HepG2 (cell line): ENCODE data around the gene AGT. TPM values are rescaled to one million over a fixed set of nuclear protein-coding genes. Genes with fewer than 3 reads are reported as not detected.
A peak's percentile ranks its signal among the peaks of the same experiment; 100 is the strongest.

Source experiments
- ARID5B ChIP-seq: IDR thresholded peaks from 2 replicates; pipeline ENCODE4 v1.4.0; 2020; ENCODE audit warnings: mild to moderate bottlenecking, missing genetic modification reagents
- ATF7 ChIP-seq, 2 experiments: fragments of 450-650 bp in 1 of 2; sonication (generic) in 1 of 2; formaldehyde crosslinking in 1 of 2; IDR thresholded peaks; 2 replicates each; pipeline versions ENCODE4 v1.4.0 to v1.6.1; 2016 to 2020; ENCODE audit warnings: antibody characterized with exemption in 1 of 2, mild to moderate bottlenecking in 1 of 2, missing genetic modification reagents in 1 of 2
- FOXK1 ChIP-seq: sonication (generic); formaldehyde crosslinking; IDR thresholded peaks from 2 replicates; pipeline ENCODE4 v1.4.0; 2020; ENCODE audit warnings: low read depth, missing genetic modification reagents, borderline replicate concordance
- FOXP4 ChIP-seq: sonication (generic); formaldehyde crosslinking; IDR thresholded peaks from 2 replicates; pipeline ENCODE4 v1.4.0; 2020; ENCODE audit warnings: missing genetic modification reagents
- HOXD1 ChIP-seq: sonication (generic); formaldehyde crosslinking; IDR thresholded peaks from 2 replicates; pipeline ENCODE4 v1.5.0; 2020; ENCODE audit warnings: missing genetic modification reagents
- MXI1 ChIP-seq: IDR thresholded peaks from 3 replicates; pipeline ENCODE4 v1.6.1; 2012; ENCODE audit warnings: low read depth, low read length, inconsistent platforms, borderline replicate concordance
- POLR2AphosphoS2 ChIP-seq: IDR thresholded peaks from 2 replicates; pipeline ENCODE4 v1.6.1; 2011; ENCODE audit warnings: low read depth, low read length, improper control_type of control experiment
- RARA ChIP-seq: IDR thresholded peaks from 2 replicates; pipeline ENCODE4 v1.6.1; 2016; ENCODE audit warnings: missing genetic modification reagents, missing compliant biosample characterization
- SALL2 ChIP-seq: sonication (generic); formaldehyde crosslinking; IDR thresholded peaks from 2 replicates; pipeline ENCODE4 v1.8.1; 2023; ENCODE audit warnings: mild to moderate bottlenecking, missing genetic modification reagents, inconsistent platforms
- SOX5 ChIP-seq: IDR thresholded peaks from 2 replicates; pipeline ENCODE4 v1.6.1; 2016; ENCODE audit warnings: borderline replicate concordance
- THRA ChIP-seq: sonication (generic); formaldehyde crosslinking; IDR thresholded peaks from 2 replicates; pipeline ENCODE4 v1.4.0; 2020; ENCODE audit warnings: missing genetic modification reagents, borderline replicate concordance
- ZNF232 ChIP-seq: sonication (generic); formaldehyde crosslinking; IDR thresholded peaks from 2 replicates; pipeline ENCODE4 v1.4.0; 2020; ENCODE audit warnings: missing genetic modification reagents, borderline replicate concordance
- ZNF24 ChIP-seq: fragments of 450-650 bp; IDR thresholded peaks from 2 replicates; pipeline ENCODE4 v1.6.1; 2017; ENCODE audit warnings: antibody characterized with exemption, mild to moderate bottlenecking
- ZNF574 ChIP-seq: sonication (generic); formaldehyde crosslinking; IDR thresholded peaks from 2 replicates; pipeline ENCODE4 v1.4.0; 2020; ENCODE audit warnings: missing genetic modification reagents
- ZNF747 ChIP-seq: sonication (generic); formaldehyde crosslinking; IDR thresholded peaks from 2 replicates; pipeline ENCODE4 v1.8.1; 2023; ENCODE audit warnings: missing genetic modification reagents, mild to moderate bottlenecking, borderline replicate concordance
- ZNF777 ChIP-seq: sonication (generic); formaldehyde crosslinking; IDR thresholded peaks from 2 replicates; pipeline ENCODE4 v1.4.0; 2020; ENCODE audit warnings: missing genetic modification reagents
- ZNF850 ChIP-seq: sonication (generic); formaldehyde crosslinking; conservative IDR thresholded peaks from 2 replicates; pipeline ENCODE4 v1.9.0; 2021; ENCODE audit warnings: mild to moderate bottlenecking, missing genetic modification reagents
- polyA plus RNA-seq, 8 experiments: library from polyadenylated mRNA; depleted of rRNA in 3 of 8; stranded (reverse) in 7 of 8; unstranded in 1 of 8; fragments of >200 nt; fragmentation: Illumina TruSeq in 4 of 8; extraction: Trizol in 4 of 8; gene quantifications; 2 replicates each; pipeline versions ENCODE4 v1.2.1 to v1.2.3, GENCODE V29; 2011 to 2016; ENCODE audit warnings: low read depth in 4 of 8, missing spikeins in 1 of 8, mixed read lengths in 1 of 8; ENCODE audit not compliant: insufficient read depth in 1 of 8
- total RNA-seq, 5 experiments: library from RNA; depleted of rRNA; stranded (reverse); fragments of >200 nt; fragmentation: Illumina TruSeq; extraction: Trizol; gene quantifications; 2 replicates each; pipeline ENCODE4 v1.2.3, GENCODE V29; 2016; ENCODE audit warnings: low read depth in 1 of 5

Gene AGT
- total and polyA plus RNA-seq, 2 of the 13 experiments (the other 11 are each of a cell fraction or from before 2014, with no cell fraction given), result 892 to 2,071 TPM

- TF ChIP-seq ATF7 (IDR thresholded peaks at IDR 0.05) (no peak), ATF7 (CRISPR knock-in tag; IDR thresholded peaks at IDR 0.05) (0 out of 2 replicates have a peak, but pooled peaks have one; percentile 6), FOXP4 (CRISPR knock-in tag) (peak; percentile 68), ZNF850 (CRISPR knock-in tag) (no peak), MXI1 (peak; percentile 71; the same call in 2 of the 3 replicates), FOXK1 (CRISPR knock-in tag) (peak; percentile 19; the same call in 1 of the 2 replicates), ARID5B (CRISPR knock-in tag) (peak; percentile 58), ZNF24 (no peak), HOXD1 (CRISPR knock-in tag) (0 out of 2 replicates have a peak, but pooled peaks have one; percentile 19), SOX5 (CRISPR knock-in tag) (peak; percentile 53; the same call in 1 of the 2 replicates), RARA (CRISPR knock-in tag) (peak; percentile 59), POLR2AphosphoS2 (0 out of 2 replicates have a peak, but pooled peaks have one; percentile 14), ZNF777 (CRISPR knock-in tag) (0 out of 2 replicates have a peak, but pooled peaks have one; percentile 20), ZNF747 (CRISPR knock-in tag) (no peak), SALL2 (CRISPR knock-in tag) (peak; percentile 75; the same call in 1 of the 2 replicates), ZNF574 (CRISPR knock-in tag) (0 out of 2 replicates have a peak, but pooled peaks have one; percentile 34), THRA (CRISPR knock-in tag) (peak; percentile 36; the same call in 1 of the 2 replicates), ZNF232 (CRISPR knock-in tag) (peak; percentile 37; the same call in 1 of the 2 replicates)
Measured at GRCh38 chr1:230701895-230702768, 11.8 kb downstream of the AGT start (continued).
